GM20000 (cell line): ENCODE results near the gene TMEM259.

Experiments
- DNase-seq: peaks from one replicate; pipeline ENCODE4 v3.0.0; 2012; ENCODE audit warnings: low spot score
- TF ChIP-seq, protein P1 (sequence below): IDR thresholded peaks from 2 replicates; pipeline ENCODE4 v1.5.1; 2012; ENCODE audit warnings: mild to moderate bottlenecking, control low read depth; ENCODE audit errors: extremely low read depth, missing control alignments

The TMEM259 gene

DNA sequence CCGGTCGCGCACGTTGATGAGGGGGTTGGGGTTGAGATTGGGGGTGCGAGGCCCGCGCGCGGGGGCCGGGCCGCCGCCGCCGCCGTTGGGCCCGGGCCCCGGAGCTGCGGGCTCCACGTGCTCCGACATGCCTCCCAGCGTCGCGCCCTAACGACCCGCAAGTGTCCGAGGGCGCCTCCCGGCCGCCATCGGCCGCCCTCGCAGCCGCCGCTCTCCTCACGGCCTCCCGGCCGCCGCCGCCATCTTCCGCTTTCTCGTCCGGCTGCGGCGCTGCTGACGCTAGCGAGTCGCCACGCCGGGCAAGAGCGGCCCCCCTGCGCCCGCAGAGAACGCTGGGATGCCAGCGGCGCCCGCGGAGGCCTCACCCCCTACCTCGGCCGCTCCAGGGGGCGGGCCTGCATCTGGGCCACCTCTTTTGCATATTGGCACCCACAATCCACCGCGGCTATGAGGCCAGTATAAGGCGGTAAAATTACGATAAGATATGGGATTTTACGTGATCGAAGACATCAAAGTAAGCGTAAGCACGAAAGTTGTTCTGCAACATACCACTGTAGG lies at the start of gene TMEM259:
TSS of gene TMEM259 (minus strand) at position 256 of the 558 bp plus-strand sequence. CDS start at position 129, 127 bp downstream.
- TF ChIP-seq, protein P1, sequence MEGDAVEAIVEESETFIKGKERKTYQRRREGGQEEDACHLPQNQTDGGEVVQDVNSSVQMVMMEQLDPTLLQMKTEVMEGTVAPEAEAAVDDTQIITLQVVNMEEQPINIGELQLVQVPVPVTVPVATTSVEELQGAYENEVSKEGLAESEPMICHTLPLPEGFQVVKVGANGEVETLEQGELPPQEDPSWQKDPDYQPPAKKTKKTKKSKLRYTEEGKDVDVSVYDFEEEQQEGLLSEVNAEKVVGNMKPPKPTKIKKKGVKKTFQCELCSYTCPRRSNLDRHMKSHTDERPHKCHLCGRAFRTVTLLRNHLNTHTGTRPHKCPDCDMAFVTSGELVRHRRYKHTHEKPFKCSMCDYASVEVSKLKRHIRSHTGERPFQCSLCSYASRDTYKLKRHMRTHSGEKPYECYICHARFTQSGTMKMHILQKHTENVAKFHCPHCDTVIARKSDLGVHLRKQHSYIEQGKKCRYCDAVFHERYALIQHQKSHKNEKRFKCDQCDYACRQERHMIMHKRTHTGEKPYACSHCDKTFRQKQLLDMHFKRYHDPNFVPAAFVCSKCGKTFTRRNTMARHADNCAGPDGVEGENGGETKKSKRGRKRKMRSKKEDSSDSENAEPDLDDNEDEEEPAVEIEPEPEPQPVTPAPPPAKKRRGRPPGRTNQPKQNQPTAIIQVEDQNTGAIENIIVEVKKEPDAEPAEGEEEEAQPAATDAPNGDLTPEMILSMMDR: no peak
- peak; percentile 100 for DNase-seq

DNA sequence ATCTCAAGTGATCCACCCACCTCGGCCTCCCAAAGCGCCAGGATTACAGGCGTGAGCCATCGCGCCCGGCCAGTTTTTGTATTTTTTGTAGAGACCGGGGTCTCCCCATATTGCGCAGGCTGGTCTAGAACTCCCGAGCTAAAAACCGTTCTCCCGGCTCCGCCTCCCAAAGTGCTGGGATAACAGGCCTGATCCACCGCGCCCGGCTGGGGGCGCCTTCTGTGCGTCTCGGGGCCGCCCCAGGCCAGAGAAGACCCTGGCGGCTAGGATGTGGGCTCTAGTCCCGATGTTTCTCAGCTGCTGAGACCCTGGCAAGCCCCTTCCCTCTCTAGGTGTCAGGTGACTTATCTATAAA lies 49.6 kb upstream of the TMEM259 start:
- DNase-seq: no peak
- TF ChIP-seq, protein P1: no peak

DNA sequence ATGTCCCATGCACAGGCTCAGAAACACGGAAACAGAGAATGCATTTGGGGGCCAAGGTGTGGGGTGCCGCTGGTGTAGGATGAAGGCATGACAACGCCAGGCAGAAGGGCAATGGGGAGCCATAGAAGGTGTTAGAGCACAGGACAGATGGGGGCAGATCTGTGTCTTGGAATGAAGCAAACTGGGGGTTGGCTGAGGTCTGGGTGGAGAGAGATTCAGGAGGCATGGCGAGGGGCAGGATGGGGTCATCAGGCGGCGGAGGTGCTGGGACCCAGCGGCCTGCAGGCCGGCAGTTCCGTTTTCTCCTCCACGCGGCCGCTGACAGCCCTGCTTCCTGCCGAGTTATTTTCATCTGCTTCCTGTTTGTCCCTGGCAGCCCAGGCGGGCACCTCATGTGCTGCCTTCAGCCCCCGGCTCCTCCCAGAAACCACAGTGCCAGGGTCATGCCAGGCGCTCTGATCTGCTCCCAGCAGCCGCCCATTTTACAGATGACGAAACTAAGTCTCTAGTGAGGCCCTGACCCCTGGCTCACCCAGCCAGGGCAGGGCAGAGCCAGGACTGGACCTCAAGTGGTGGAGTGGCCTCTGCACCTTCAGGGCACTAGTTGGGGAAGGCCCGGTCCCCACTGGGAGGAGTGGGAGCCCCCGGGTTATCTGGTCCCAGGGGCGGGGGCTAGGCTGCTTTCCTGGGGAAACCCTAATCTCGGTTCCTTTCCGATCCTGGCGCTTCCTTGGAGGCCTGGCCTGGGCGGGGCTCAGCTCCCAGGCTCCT lies 48.3 kb upstream of the TMEM259 start:
- DNase-seq: peak; percentile 76
- TF ChIP-seq, protein P1: no peak

GRCh38 chr19:1068009-1069001 lies 47.4 kb upstream of the TMEM259 start:
- TF ChIP-seq, protein P1: no peak
- DNase-seq: peak; percentile 72

GRCh38 chr19:1067341-1067957 lies 46.5 kb upstream of the TMEM259 start:
- TF ChIP-seq, protein P1: no peak
- DNase-seq: no peak

DNA sequence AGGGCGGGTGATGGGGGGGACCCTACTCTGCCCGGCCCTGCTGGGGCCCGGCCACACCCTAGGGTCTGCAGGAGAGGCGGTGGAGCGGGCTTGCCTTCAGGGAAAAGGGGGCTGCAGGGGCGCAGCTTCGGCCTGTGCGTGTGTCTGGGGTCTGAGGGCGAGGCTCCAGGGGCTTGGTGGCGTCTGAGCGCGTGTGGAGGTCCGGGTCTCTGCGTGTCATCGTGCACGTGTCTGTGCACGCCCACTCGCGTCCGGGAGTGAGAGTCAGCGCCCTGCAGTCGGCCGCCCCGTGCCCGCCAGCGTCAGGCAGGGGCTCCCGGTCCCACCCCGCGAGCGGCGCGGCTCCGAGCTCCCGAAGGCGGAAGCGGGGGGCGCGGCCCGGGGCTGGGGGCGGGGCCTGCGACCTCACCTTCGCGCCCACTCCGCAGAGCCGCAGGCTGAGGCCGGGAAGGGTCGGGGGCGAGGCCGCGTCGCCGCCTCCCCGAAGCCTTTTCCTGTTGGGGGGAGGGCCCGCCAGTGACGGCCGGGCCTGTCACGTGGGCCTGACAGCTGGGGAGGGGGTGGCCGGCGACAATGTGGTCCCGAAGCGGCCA lies 45.9 kb upstream of the TMEM259 start, which contains the start of gene ARHGAP45:
TSS of gene ARHGAP45 (plus strand) at position 420 of the 593 bp plus-strand sequence. CDS start 239 bp downstream, outside the sequence.
- DNase-seq: peak; percentile 94
- TF ChIP-seq, protein P1: no peak
